Coronary artery (tissue), 2 donors: ENCODE measurements around the gene NFKBIE.

Experiments used
- DNase-seq: peaks from one replicate; pipeline ENCODE4 v3.0.0-alpha.2; 2017; ENCODE audit warnings: low spot score
- H3K27ac ChIP-seq, 2 donors: fragments of 200-600 bp; sonication (generic); one replicate each; pipeline ENCODE4 v1.5.1; 2016 to 2019
- H3K4me3 ChIP-seq: fragments of 200-600 bp; sonication (generic); 2 replicates; pipeline ENCODE4 v1.5.1; 2016; ENCODE audit warnings: mild to moderate bottlenecking, moderate library complexity
- CTCF ChIP-seq: fragments of 200-600 bp; sonication (generic); IDR thresholded peaks from one replicate; pipeline ENCODE4 v1.5.1; 2019; ENCODE audit warnings: antibody characterized with exemption

NFKBIE gene

GRCh38 chr6:44227148-44227793 lies 38.1 kb downstream of the NFKBIE start:
- Histone ChIP-seq H3K4me3 (peak overlapping the region; percentile 58), H3K27ac (peak overlapping the region; percentile 69 to 87)
- DNase-seq, result no peak
- no peak for TF ChIP-seq CTCF

- Histone ChIP-seq H3K4me3 (peak overlapping the region; percentile 58), H3K27ac (peak overlapping the region; percentile 69 to 87)
- DNase-seq, result no peak
- TF ChIP-seq CTCF, result no peak
Observed at GRCh38 chr6:44226368-44227147, 38.8 kb downstream of the NFKBIE start.

GRCh38 chr6:44225579-44226325 lies 39.6 kb downstream of the NFKBIE start:
- no peak for DNase-seq
- Histone ChIP-seq H3K4me3 (peak overlapping the region; percentile 15), H3K27ac (peak overlapping the region; percentile 69 to 87)
- no peak for TF ChIP-seq CTCF

- DNase-seq, result no peak
- no peak for TF ChIP-seq CTCF
- Histone ChIP-seq H3K4me3 (peak overlapping the region; percentile 88), H3K27ac (peak overlapping the region; percentile 91 to 99)
Observed at GRCh38 chr6:44224965-44225305, 40.4 kb downstream of the NFKBIE start.

- Histone ChIP-seq H3K4me3 (peak overlapping the region; percentile 88), H3K27ac (peak overlapping the region; percentile 91 to 99)
- TF ChIP-seq CTCF, result no peak
- DNase-seq, result no peak
Observed at GRCh38 chr6:44224029-44224964, 41.1 kb downstream of the NFKBIE start.

- DNase-seq, result peak; percentile 86
- Histone ChIP-seq H3K27ac (peak within 1 kb of the TSS; percentile 91 to 99), H3K4me3 (peak within 1 kb of the TSS; percentile 88)
- no peak for TF ChIP-seq CTCF
Observed at GRCh38 chr6:44223319-44224028, 41.9 kb downstream of the NFKBIE start, which contains the start of gene SLC29A1. SLC29A1 (plus strand) TSS chr6:44223595; CDS start chr6:44227314, 3,719 bp downstream.
